Caco-2 (cell line): Measurements from ENCODE around the gene STOML2. TPM values are rescaled to one million over a fixed set of nuclear protein-coding genes. Genes with fewer than 3 reads are reported as not detected.

Experiments
- BruUV-seq: library from RNA; stranded (reverse); fragments of 400-500 nt; replicated peaks from 2 replicates; lab custom pipeline; 2021; lab: Mats Ljungman, UMichigan
- CTCF ChIA-PET: fragments of 300-600 bp; sonication (Branson Sonifier 250); formaldehyde crosslinking; loops from one replicate; lab custom pipeline; 2022; ENCODE audit warnings: antibody characterized with exemption; lab: Charles Lee
- POLR2A ChIA-PET: fragments of 300-600 bp; sonication (Branson Sonifier 250); formaldehyde crosslinking; loops from one replicate; lab custom pipeline; 2022; ENCODE audit warnings: antibody characterized with exemption; lab: Charles Lee
- DNase-seq, 2 experiments: peaks; one replicate each; pipeline versions ENCODE4 v3.0.0 to v3.0.0-alpha.2; 2020 to 2022
- H3K27me3 ChIP-seq: replicated peaks from 2 replicates; pipeline ENCODE4 v1.6.0; 2011; ENCODE audit warnings: low read length; ENCODE audit not compliant: control insufficient read depth, insufficient read depth
- H3K36me3 ChIP-seq: 2 replicates; pipeline ENCODE4 v1.5.1; 2011; ENCODE audit warnings: low read length; ENCODE audit not compliant: control insufficient read depth, insufficient read depth
- H3K4me1 ChIP-seq: fragments of 250-450 bp; sonication (Bioruptor Pico); 2 replicates; pipeline ENCODE4 v1.5.1; 2020; ENCODE audit warnings: mild to moderate bottlenecking
- H3K4me3 ChIP-seq: 2 replicates; pipeline ENCODE4 v1.5.1; 2011; ENCODE audit warnings: low read depth, mild to moderate bottlenecking, control low read depth, low read length
- H3K9me3 ChIP-seq: fragments of 250-450 bp; sonication (Bioruptor Pico); 2 replicates; pipeline ENCODE4 v1.5.1; 2020; ENCODE audit warnings: mild to moderate bottlenecking, moderate library complexity
- H3K27ac Mint-ChIP-seq: one replicate; pipeline ENCODE4 v1.8.0; 2022; ENCODE audit warnings: mixed read lengths; ENCODE audit not compliant: unreplicated experiment
- H3K27me3 Mint-ChIP-seq: one replicate; pipeline ENCODE4 v1.8.0; 2022; ENCODE audit warnings: mixed read lengths; ENCODE audit not compliant: insufficient read depth, unreplicated experiment
- H3K36me3 Mint-ChIP-seq: one replicate; pipeline ENCODE4 v1.8.0; 2022; ENCODE audit warnings: mild to moderate bottlenecking, mixed read lengths; ENCODE audit not compliant: insufficient read depth, unreplicated experiment
- H3K4me1 Mint-ChIP-seq: one replicate; pipeline ENCODE4 v1.8.0; 2022; ENCODE audit warnings: low read depth, mixed read lengths; ENCODE audit not compliant: unreplicated experiment
- H3K4me3 Mint-ChIP-seq: one replicate; pipeline ENCODE4 v1.8.0; 2022; ENCODE audit warnings: mild to moderate bottlenecking, moderate library complexity, mixed read lengths; ENCODE audit not compliant: unreplicated experiment
- H3K9me3 Mint-ChIP-seq: one replicate; pipeline ENCODE4 v1.8.0; 2022; ENCODE audit warnings: mixed read lengths; ENCODE audit not compliant: unreplicated experiment
- CTCF ChIP-seq, 2 experiments: fragments of 200-600 bp in 1 of 2; IDR thresholded peaks; 1 replicate in 1 of 2; 2 replicates in 1 of 2; pipeline versions ENCODE4 v1.5.1 to v1.8.0; 2011 to 2022; ENCODE audit warnings: antibody characterized with exemption in 1 of 2, control low read depth in 1 of 2, inconsistent platforms in 1 of 2, low read depth in 1 of 2, low read length in 1 of 2, mild to moderate bottlenecking in 1 of 2, moderate library complexity in 1 of 2; ENCODE audit not compliant: insufficient read depth in 1 of 2, severe bottlenecking in 1 of 2, unreplicated experiment in 1 of 2
- intact Hi-C: fragments of 100-400 bp; cut with micrococcal nuclease; formaldehyde crosslinking; loops from one replicate; pipeline ENCODE4 v1.10.0; 2022; ENCODE audit not compliant: unreplicated experiment
- total RNA-seq: library from RNA; stranded (reverse); gene quantifications from 2 replicates; pipeline ENCODE4 v1.2.3, GENCODE V29; 2022

Gene STOML2
- total RNA-seq, 1 experiment from 2014 or later = 235 TPM

GRCh38 chr9:35060548-35061207, 42.3 kb downstream of the STOML2 start:
- ChIA-PET POLR2A (no interaction called here), CTCF (no interaction called here)
- no peak overlapping the region for H3K4me3 ChIP-seq
- no peaks in the 10 kb centered on the region for H3K9me3 Mint-ChIP-seq
- no peak overlapping the region for H3K4me3 Mint-ChIP-seq
- TF ChIP-seq CTCF (IDR thresholded peaks at IDR 0.05; ENCODE audit: insufficient read depth in 1 of 2, low read depth in 1 of 2, low read length in 1 of 2, severe bottlenecking in 1 of 2, unreplicated experiment in 1 of 2) = no peak
- H3K27me3 Mint-ChIP-seq = no peaks in the 10 kb centered on the region
- H3K36me3 ChIP-seq = peaks cover 10% of the 10 kb centered on the region
- peaks cover 93% of the 10 kb centered on the region for H3K36me3 Mint-ChIP-seq
- H3K4me1 ChIP-seq = no peaks in the 10 kb centered on the region
- intact Hi-C loops = no loop called here
- no TSS peak for BruUV-seq
- no peaks in the 10 kb centered on the region for H3K9me3 ChIP-seq
- DNase-seq = no peak
- no peaks in the 10 kb centered on the region for H3K4me1 Mint-ChIP-seq
- H3K27me3 ChIP-seq = no peaks in the 10 kb centered on the region
- no peak overlapping the region for H3K27ac Mint-ChIP-seq

GRCh38 chr9:35059438-35059837, 43.5 kb downstream of the STOML2 start:
- H3K27me3 ChIP-seq = no peaks in the 10 kb centered on the region
- H3K4me3 ChIP-seq = no peak overlapping the region
- DNase-seq = no peak
- BruUV-seq = no TSS peak
- H3K4me3 Mint-ChIP-seq = no peak overlapping the region
- ChIA-PET CTCF (interaction anchor here (0.8 kb wide), 1 partner anchor 8 kb away, joined by 3 read pairs; no protein-coding TSS in a partner anchor), POLR2A (interaction anchor here (0.5 kb wide), 1 partner anchor 69 kb away, joined by 3 read pairs; no protein-coding TSS in a partner anchor)
- peaks cover 7% of the 10 kb centered on the region for H3K36me3 ChIP-seq
- no peaks in the 10 kb centered on the region for H3K9me3 Mint-ChIP-seq
- H3K27ac Mint-ChIP-seq = no peak overlapping the region
- no peaks in the 10 kb centered on the region for H3K4me1 Mint-ChIP-seq
- no peaks in the 10 kb centered on the region for H3K27me3 Mint-ChIP-seq
- H3K9me3 ChIP-seq = no peaks in the 10 kb centered on the region
- H3K36me3 Mint-ChIP-seq = peaks cover 96% of the 10 kb centered on the region
- H3K4me1 ChIP-seq = no peaks in the 10 kb centered on the region
- TF ChIP-seq CTCF (IDR thresholded peaks at IDR 0.05; ENCODE audit: insufficient read depth in 1 of 2, low read depth in 1 of 2, low read length in 1 of 2, severe bottlenecking in 1 of 2, unreplicated experiment in 1 of 2) = no peak
- intact Hi-C loops = no loop called here

- no peaks in the 10 kb centered on the region for H3K9me3 ChIP-seq
- no peak for DNase-seq
- no peaks in the 10 kb centered on the region for H3K27me3 ChIP-seq
- H3K27me3 Mint-ChIP-seq = no peaks in the 10 kb centered on the region
- no peaks in the 10 kb centered on the region for H3K4me1 ChIP-seq
- H3K36me3 Mint-ChIP-seq = peaks cover 94% of the 10 kb centered on the region
- no peaks in the 10 kb centered on the region for H3K4me1 Mint-ChIP-seq
- peaks cover 5% of the 10 kb centered on the region for H3K36me3 ChIP-seq
- peak overlapping the region; percentile 56 for H3K27ac Mint-ChIP-seq
- no peaks in the 10 kb centered on the region for H3K9me3 Mint-ChIP-seq
- CTCF ChIA-PET = no interaction called here
- intact Hi-C loops = no loop called here
- POLR2A ChIA-PET = no interaction called here
- no peak overlapping the region for H3K4me3 Mint-ChIP-seq
- BruUV-seq = no TSS peak
- H3K4me3 ChIP-seq = no peak overlapping the region
- TF ChIP-seq CTCF (IDR thresholded peaks at IDR 0.05; ENCODE audit: insufficient read depth in 1 of 2, low read depth in 1 of 2, low read length in 1 of 2, severe bottlenecking in 1 of 2, unreplicated experiment in 1 of 2) = no peak
These were observed 45.7 kb downstream of the STOML2 start for GRCh38 chr9:35057271-35057620.
